ENCODE data around the gene GNA14. TPM values are rescaled to one million over a fixed set of nuclear protein-coding genes. Genes with fewer than 3 reads are reported as not detected.

GNA14 gene
- total RNA-seq, 1 experiment from 2014 or later = 0.37 TPM

- no peak overlapping the region for H3K18ac ChIP-seq (ENCODE audit: insufficient read length, low read depth, low read length)
- H3K14ac ChIP-seq (ENCODE audit: insufficient read depth, low read length) = no peak overlapping the region
- no peak overlapping the region for H4K91ac ChIP-seq (ENCODE audit: insufficient read length, low read depth, low read length)
- no peak overlapping the region for H2AFZ ChIP-seq (ENCODE audit: low read length)
- peaks cover 17% of the 10 kb centered on the region; the same call in 1 of the 2 replicates for H3K4me1 ChIP-seq (ENCODE audit: insufficient read depth, low read length)
- no peaks in the 10 kb centered on the region for H4K20me1 ChIP-seq (ENCODE audit: control insufficient read depth, insufficient read depth, insufficient read length)
- H2BK5ac ChIP-seq (ENCODE audit: insufficient read length, low read length) = no peak overlapping the region
- H3K56ac ChIP-seq (ENCODE audit: insufficient read length, low read depth, low read length) = no peak overlapping the region
- peaks cover 49 to 54% of the 10 kb centered on the region in 2 experiments for H3K4me1 Mint-ChIP-seq
- H4K8ac ChIP-seq (replicated peaks; ENCODE audit: insufficient read length, low read depth, low read length) = no peak overlapping the region
- TF ChIP-seq, protein P1, sequence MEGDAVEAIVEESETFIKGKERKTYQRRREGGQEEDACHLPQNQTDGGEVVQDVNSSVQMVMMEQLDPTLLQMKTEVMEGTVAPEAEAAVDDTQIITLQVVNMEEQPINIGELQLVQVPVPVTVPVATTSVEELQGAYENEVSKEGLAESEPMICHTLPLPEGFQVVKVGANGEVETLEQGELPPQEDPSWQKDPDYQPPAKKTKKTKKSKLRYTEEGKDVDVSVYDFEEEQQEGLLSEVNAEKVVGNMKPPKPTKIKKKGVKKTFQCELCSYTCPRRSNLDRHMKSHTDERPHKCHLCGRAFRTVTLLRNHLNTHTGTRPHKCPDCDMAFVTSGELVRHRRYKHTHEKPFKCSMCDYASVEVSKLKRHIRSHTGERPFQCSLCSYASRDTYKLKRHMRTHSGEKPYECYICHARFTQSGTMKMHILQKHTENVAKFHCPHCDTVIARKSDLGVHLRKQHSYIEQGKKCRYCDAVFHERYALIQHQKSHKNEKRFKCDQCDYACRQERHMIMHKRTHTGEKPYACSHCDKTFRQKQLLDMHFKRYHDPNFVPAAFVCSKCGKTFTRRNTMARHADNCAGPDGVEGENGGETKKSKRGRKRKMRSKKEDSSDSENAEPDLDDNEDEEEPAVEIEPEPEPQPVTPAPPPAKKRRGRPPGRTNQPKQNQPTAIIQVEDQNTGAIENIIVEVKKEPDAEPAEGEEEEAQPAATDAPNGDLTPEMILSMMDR (conservative IDR thresholded peaks at IDR 0.05) = no peak
- no peak overlapping the region for H3K4me2 ChIP-seq (ENCODE audit: insufficient read depth, insufficient read length, low read length)
- no CpG with 5 or more reads among the region's 2 CpGs for WGBS (ENCODE audit: extremely low coverage, insufficient read length, low lambda C conversion rate)
- no peak overlapping the region for H2BK12ac ChIP-seq (ENCODE audit: insufficient read length, low read depth, low read length)
- no peak for DNase-seq
- peaks cover 2% of the 10 kb centered on the region; the same call in 1 of the 2 replicates for H3K79me2 ChIP-seq (ENCODE audit: insufficient read depth, low read length)
- H3K79me1 ChIP-seq (ENCODE audit: insufficient read depth, low read depth, low read length, poor library complexity, severe bottlenecking) = no peaks in the 10 kb centered on the region
- no peak overlapping the region for H3T11ph ChIP-seq (ENCODE audit: low read length)
- no peak overlapping the region for H2BK15ac ChIP-seq (ENCODE audit: low read depth, low read length)
- no peaks in the 10 kb centered on the region for H3K9me3 Mint-ChIP-seq
- H3K27ac Mint-ChIP-seq = peak overlapping the region in 1 of 3 experiments; percentile 9; a peak in 2 of 7 replicates
- H3K9ac ChIP-seq (ENCODE audit: extremely low read depth, insufficient read length, low read length) = no peak overlapping the region
- H3K23me2 ChIP-seq (ENCODE audit: insufficient read length, low read depth, low read length, poor library complexity, severe bottlenecking) = no peaks in the 10 kb centered on the region
- 0 out of 7 replicates have a peak, but pooled peaks cover 0 to 1% (median 0%) of the 10 kb centered on the region in 3 experiments for H3K36me3 Mint-ChIP-seq (ENCODE audit: insufficient read depth in 1 of 3, low read depth in 3 of 3)
- no peaks in the 10 kb centered on the region for H3K9me3 ChIP-seq (ENCODE audit: control insufficient read depth, low read depth, low read length)
- no peak overlapping the region for H3K23ac ChIP-seq (ENCODE audit: insufficient read length, low read depth, low read length)
- no peak overlapping the region for H2AK5ac ChIP-seq (ENCODE audit: insufficient read length, low read length)
- H3K27me3 ChIP-seq (ENCODE audit: insufficient read depth, low read length) = no peaks in the 10 kb centered on the region
- H3K27ac ChIP-seq (ENCODE audit: insufficient read length, low read depth, low read length) = no peak overlapping the region
- H4K5ac ChIP-seq (ENCODE audit: insufficient read length, low read depth, low read length) = no peak overlapping the region
- no peak overlapping the region for H3K4me3 Mint-ChIP-seq
- no peak overlapping the region for H2BK120ac ChIP-seq (ENCODE audit: low read depth, low read length, poor library complexity, severe bottlenecking)
- H2BK20ac ChIP-seq (ENCODE audit: low read depth, low read length, poor library complexity, severe bottlenecking) = no peak overlapping the region
- H3K27me3 Mint-ChIP-seq (ENCODE audit: low read depth) = no peaks in the 10 kb centered on the region
- no peak overlapping the region for H3K4ac ChIP-seq (ENCODE audit: low read depth, low read length)
Observed at GRCh38 chr9:77588271-77588937, 59.7 kb downstream of the GNA14 start.
